Prostate gland (tissue), 2 donors: ENCODE data around the gene OR52I2.

ENCODE experiments used
- CTCF ChIP-seq, 4 experiments: fragments of 200-600 bp in 2 of 4; fragments of 450-650 bp in 2 of 4; sonication (generic) in 2 of 4; IDR thresholded peaks; 1 replicate in 3 of 4; 2 replicates in 1 of 4; pipeline ENCODE4 v1.5.1; 2016 to 2019; ENCODE audit warnings: antibody characterized with exemption in 4 of 4, mild to moderate bottlenecking in 2 of 4, moderate library complexity in 2 of 4
- POLR2A ChIP-seq: fragments of 450-650 bp; IDR thresholded peaks from one replicate; pipeline ENCODE4 v1.6.1; 2016; ENCODE audit warnings: antibody characterized with exemption, mild to moderate bottlenecking

GRCh38 chr11:4580124-4580523 is 1.4 kb upstream of the OR52I2 start:
- TF ChIP-seq CTCF (IDR thresholded peaks at IDR 0.05) (no peak), POLR2A (no peak)
